RPMI8226 (cell line): ENCODE results near the gene HLCS.
"Not testable (repeated sequence)": the region's sequence is repeated elsewhere in the genome, so short reads cannot be mapped to it uniquely, and the experiment has no call there.

Experiments
- DNase-seq: peaks from one replicate; pipeline ENCODE4 v3.0.0-alpha.2; 2015

The HLCS gene

GRCh38 chr21:36966066-36966820 lies at the start of gene HLCS:
Gene HLCS (minus strand): TSS chr21:36966669. CDS start chr21:36966638, 31 bp downstream.
- DNase-seq: peak; percentile 88

DNA sequence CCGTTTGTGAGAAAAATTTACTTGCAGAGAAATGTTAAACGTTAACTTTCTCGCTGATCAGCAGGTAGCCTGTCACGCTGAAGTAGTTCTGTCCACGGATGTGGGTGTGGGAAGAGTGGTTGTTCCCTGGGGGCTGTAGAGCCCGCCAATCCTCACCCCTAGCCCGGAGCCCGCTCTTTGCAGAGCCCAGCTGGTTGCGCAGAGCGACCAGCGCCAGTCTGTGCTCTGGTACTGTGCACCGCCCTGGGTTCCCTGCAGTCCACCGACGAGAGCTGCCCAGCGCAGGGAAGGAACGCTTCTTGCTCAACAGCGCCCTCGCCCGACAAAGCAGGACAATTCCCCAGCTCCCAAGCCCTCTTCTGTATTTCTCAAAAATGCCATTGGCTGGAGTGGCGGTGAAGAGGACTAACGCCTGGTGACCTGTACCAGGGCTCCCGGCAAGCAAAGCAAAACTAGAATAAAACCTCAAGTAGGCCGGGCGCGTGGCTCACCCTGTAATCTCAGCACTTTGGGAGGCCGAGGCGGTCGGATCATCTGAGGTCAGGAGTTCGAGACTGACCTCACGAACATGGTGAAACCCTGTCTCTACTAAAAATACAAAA lies 43.4 kb upstream of the HLCS start:
- DNase-seq: peak; percentile 91

DNA sequence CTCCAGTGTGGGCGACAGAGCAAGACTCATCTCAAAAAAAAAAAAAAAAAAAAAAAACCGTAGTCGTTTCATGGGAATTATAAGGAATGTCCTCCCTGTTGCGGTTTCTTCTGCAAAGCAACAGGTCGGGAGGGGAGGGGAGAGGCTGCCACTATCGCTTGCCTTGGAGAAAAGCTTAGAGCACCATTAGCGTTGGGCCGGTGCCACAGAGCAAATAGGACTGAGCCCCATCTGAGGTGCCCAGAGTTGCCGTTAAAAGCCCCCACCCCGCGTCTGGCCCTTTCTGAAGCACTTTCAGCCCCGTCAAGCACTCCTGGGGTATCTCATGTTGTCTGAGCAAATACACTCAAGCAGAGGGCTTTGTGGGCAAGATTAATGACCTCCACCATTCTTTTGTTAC lies 42.3 kb upstream of the HLCS start:
- DNase-seq: no peak

DNA sequence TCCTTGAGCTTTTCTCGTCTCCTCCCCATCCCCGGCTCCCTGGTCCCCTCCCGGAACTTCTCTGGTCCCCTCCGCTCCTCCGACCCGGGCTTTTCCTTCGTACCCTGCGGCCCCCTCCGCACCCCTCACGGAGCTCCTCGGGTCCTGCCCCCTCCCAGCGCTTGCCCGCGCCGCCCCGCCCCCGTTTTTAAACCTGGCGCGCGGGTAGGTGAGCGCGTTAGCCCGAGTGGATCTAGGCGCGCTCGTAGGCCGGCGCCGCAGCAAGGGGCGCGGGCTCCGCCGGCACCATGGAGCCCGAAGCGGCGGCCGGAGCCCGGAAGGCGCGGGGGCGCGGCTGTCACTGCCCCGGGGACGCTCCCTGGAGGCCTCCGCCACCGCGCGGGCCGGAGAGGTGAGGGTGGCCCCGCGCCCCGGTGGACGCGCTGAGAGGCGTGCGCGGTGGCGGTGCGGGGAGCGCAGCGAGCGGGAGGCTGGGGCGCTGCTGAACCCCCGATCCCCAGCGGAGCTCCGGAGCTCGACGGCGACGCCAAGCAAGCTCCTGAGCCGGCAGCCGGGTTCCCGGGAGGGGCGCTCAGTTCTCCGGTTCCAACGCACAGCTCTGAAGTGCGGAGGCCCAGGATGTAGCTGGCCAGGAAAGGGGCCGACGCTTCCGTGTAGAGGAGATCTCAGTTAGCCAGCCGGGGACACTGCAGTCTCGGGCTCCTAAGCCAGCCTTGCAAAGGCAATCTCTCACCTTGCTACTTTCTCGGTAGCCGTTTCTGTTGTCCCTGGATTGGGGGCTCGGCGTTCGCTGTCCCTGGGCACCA lies 40.2 kb upstream of the HLCS start, which contains the start of gene RIPPLY3:
TSS of gene RIPPLY3 (plus strand) at position 217 of the 806 bp plus-strand sequence. CDS start at position 288, 71 bp downstream.
- DNase-seq: no peak

- DNase-seq: no peak
These were observed 39.3 kb upstream of the HLCS start for GRCh38 chr21:37005548-37006485.

GRCh38 chr21:37003917-37004316 lies 37.4 kb upstream of the HLCS start:
- DNase-seq: not testable (repeated sequence)

- not testable (repeated sequence) for DNase-seq
These were observed 36.4 kb upstream of the HLCS start for GRCh38 chr21:37002851-37003250.

DNA sequence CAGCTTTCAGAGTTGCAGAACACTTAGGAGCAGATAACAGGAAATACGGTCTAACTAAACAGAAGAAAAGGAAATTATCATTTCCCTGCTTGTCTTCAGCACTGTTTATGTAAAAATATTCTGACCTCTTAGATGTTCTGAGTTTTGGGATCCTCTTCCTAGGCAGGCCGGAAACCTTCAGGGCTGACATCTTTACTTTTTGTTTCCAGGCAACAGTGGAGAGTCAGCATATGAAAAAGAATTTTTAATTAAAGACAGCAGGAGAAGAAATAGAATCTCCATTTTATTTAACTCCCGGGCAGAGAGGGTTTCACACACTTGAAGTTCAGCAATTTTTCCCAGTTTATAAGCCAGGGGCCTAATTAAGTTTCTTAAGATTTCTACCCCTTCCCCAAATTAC lies 35.0 kb upstream of the HLCS start:
- DNase-seq: no peak

GRCh38 chr21:37000381-37000780 lies 33.9 kb upstream of the HLCS start:
- DNase-seq: no peak

DNA sequence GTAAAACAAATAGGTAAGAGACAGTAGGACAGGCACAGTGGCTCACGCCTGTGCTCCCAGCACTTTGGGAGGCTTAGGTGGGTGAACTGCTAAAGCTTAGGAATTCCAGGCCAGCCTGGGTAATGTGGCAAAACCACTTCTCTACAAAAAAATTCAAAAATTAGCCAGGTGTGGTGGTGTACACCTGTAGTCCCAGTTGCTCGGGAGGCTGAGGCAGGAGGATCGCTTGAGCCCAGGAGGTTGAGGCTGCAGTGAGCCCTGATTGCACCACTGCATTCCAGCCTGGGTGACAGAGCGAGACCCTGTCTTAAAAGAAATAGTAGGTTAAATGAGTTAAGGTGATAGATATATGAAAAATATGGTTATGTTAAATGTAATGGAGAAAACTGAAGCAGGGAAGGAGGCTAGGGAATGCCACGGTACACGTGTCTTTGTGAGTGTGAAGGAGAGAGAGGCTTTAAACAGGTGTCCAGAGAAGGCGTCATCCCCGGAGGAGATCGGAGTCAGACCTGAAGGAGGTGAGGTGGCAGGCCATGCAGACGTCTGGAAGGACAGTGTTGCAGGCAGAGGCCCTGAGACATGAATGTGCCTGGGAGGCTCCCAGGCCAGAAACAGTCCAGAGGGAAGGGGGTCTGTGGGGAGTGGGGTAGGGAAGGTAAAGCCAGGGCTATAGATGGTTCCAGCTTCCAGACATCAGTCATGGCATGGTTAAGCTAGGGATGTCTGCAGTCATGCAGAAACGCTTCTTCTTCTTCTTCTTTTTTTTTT lies 32.8 kb upstream of the HLCS start:
- no peak for DNase-seq

DNA sequence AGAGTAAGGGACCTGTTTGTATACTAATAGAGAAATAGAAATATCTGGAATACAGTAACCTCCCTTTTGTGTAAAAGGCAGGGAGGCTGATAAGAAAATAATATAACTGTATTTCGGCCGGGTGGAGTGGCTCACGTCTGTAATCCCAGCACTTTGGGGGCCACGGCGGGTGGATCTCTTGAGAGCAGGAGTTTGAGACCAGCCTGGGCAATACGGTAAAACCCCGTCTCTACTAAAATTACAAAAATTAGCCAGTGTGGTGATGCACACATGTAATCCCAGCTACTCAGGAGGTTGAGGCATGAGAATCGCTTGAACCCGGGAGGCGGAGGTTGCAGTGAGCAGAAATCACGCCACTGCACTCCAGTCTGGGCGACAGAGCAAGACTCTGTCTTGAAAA lies 28.8 kb upstream of the HLCS start:
- DNase-seq: not testable (repeated sequence)

DNA sequence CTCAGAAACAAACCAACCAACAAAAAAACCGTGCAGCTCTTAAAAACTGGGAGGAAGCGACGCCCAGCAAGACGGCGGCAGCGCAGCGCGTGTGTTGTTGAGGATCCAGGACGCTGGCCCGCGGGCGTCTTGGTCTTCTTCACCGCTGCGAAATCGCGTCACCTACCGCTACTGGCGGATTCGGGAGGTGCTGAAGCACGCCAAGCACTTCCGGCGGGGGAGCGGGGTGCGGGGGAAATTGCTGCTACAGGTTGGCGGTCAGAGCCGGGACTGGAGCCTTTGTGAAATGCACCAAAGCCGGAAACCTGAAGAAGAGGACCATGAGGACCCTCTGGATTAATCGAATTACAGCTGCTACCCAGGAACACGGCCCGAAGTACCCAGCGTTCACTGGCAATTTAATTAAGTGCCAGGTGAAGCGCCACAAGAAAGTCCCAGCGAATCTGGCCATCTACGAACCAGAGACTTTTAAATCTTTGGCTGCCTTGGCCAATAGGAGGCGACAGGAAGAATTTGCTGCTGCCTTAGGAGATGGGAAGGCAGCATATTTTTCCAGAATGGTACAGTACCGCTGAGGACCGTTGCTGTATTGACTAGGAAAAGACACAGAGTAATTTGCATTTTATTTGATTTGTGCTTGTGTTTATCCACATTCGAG lies 28.2 kb upstream of the HLCS start:
- no peak for DNase-seq

GRCh38 chr21:36992671-36993070 lies 26.2 kb upstream of the HLCS start:
- DNase-seq: no peak

DNA sequence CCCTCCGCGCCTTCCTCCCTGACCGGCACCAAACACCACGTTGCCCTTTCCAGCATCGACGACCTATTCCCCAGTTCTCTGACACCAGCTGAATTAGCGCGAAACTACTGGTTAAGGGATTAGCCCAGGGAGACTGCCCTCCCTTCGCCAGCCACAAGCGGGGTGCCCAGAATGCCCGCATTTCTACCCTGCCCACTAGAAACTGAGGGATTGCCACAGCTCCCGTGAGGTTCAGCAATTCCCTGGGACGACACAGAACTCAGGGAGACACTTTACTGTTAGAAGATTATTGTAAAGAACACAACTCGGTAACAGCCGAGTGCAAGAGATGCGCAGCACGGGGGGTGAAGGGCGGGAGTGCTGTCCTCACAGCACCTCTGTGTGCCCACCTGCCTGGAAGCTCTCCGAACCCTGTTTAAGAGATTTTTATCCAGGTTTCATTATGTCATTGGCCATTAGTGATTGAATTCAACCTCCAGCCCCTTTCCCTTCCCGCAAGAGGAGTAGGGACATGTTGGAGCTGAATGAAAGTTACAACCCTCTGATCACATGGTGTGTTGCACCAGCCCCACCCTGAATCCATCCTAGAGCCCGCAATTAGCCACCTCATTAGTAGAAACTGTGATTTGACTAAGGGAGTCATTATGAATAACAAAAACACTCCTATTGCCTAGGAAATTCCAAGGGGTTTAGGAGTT lies 24.2 kb upstream of the HLCS start:
- peak; percentile 15 for DNase-seq

DNA sequence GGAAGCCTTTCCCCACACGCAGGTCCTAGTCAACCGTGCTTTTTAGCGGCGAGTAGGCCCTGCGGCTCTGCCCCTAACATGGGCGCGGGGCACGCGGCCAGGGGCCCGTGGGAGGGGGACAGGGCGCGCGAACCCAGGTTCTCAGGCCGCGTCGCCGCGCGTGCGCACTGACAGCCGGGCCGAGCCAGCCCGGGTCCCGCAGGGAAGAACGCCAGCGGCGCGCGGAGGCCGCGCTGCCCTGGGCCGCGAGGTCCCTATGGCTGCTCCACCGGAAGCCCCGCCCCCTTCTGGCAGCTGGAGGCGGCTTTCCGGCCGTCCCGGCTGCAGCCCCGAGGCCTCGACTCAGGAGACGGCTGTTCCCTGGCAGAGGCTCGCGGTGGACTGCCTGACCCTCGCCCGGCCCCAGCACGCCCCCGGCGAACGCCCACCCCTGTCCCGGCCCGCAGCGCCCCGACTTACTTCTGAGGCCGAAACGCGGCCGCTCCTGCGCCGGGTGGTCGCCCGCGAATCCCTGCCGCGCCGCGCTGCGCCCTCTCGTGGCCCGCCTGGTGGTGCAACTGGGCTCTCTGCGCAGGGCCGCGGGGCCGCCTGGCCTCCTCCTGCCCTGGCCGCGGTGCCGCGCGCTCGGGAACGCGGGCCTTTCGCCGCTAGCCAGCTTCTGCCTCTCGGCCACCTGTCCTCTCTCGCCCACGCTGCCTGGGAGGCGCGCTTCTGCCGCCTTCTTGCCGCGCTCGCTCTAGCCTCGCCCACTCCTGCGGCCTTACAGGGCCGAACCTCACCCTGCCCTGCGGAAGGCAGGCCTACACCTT lies 23.4 kb upstream of the HLCS start:
- DNase-seq: peak; percentile 98

DNA sequence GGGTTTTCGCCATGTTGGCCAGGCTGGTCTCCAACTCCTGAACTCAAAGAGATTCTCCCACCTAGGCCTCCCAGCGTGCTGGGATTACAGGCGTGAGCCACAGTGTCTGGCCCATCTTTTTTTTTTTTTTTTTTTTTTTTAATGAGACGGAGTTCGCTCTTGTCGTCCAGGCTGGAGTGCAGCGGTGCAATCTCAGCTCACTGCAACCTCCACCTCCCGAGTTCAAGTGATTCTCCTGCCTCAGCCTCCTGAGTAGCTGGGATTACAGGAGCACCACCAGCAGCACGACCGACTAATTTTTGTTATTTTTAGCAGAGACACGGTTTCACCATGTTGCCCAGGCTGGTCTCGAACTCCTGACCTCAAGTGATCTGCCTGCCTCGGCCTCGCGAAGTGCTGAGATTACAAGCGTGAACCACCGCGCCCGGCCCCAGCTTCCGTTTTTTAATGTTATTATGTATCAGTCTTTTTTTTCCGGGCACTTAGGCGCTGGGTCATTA lies 22.8 kb upstream of the HLCS start:
- DNase-seq: not testable (repeated sequence)

DNA sequence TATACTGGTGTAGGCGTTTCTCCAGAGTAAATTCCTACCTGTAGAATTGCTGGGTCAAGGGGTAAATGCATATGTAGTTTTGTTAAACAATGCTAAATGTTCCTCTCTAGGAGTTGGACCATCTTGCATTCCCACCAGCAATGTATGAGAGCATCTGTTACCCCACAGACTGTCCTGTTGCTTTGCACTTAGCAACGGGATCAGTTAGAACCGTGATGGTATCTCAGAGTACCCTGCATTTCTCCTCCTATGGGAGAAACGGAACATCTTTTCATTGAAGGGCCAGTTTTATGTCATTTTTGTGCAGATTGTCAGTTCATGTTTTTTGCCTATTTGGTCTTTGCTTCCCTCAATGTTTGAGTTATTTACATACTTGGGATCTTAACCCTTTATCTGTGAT lies 22.1 kb upstream of the HLCS start:
- DNase-seq: no peak

GRCh38 chr21:36987845-36988244 lies 21.4 kb upstream of the HLCS start:
- no peak for DNase-seq
